ENCODE measurements around the gene SKIDA1.
A peak's percentile ranks its signal among the peaks of the same experiment; 100 is the strongest.

The SKIDA1 gene

DNA sequence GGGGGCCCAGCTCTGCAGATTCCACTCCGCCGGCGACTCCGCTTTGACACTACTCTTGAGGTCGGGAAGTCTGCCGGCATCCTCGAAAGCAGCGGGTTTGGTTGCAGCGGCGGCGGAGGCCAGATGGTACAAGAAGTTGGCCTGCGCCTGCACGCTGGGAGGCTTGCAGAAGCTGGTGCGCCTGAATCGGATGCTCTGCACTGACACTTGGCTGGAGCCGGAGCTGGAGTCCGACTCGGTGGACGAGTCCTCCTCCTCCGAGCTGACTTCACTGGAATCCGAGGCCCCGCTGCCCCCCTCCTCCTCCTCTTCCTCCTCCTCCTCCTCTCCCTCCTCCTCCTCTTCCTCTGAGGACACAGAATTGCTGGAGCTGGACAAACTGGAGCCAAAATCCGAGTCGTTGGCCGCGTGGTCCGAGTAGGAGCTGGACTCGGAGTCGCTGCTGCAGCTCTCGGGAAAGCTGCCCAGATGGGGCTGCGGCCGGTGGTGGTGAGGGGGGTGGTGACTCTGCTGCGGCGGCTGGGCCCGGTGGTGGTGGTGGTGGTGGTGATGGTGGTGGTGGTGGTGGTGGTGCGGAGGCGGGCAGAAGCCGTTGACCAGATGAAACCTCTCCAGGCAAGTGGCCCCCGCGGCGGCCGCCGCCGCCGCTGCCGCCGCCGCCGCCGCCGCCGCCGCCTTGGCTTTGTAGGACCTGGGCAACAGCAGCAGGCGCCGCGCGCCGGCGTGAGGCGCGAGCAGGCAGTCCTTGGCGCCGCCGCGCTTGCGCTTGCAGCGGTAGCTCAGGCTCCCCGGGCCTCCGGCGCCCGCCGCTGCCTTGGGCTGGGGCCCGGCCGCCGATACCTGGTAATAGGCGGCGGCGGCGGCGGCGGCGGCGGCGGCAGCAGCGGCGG, 9.0 kb downstream of the SKIDA1 start:
- TF ChIP-seq, protein P1, sequence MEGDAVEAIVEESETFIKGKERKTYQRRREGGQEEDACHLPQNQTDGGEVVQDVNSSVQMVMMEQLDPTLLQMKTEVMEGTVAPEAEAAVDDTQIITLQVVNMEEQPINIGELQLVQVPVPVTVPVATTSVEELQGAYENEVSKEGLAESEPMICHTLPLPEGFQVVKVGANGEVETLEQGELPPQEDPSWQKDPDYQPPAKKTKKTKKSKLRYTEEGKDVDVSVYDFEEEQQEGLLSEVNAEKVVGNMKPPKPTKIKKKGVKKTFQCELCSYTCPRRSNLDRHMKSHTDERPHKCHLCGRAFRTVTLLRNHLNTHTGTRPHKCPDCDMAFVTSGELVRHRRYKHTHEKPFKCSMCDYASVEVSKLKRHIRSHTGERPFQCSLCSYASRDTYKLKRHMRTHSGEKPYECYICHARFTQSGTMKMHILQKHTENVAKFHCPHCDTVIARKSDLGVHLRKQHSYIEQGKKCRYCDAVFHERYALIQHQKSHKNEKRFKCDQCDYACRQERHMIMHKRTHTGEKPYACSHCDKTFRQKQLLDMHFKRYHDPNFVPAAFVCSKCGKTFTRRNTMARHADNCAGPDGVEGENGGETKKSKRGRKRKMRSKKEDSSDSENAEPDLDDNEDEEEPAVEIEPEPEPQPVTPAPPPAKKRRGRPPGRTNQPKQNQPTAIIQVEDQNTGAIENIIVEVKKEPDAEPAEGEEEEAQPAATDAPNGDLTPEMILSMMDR (IDR thresholded peaks at IDR 0.05; ENCODE audit: control insufficient read depth, insufficient read depth, low read depth, low read length, missing control alignments): no peak
- no peak for DNase-seq (ENCODE audit: low read depth)
- peak overlapping the region; percentile 68 for H3K4me3 ChIP-seq (ENCODE audit: control insufficient read depth, low read depth, low read length)

DNA sequence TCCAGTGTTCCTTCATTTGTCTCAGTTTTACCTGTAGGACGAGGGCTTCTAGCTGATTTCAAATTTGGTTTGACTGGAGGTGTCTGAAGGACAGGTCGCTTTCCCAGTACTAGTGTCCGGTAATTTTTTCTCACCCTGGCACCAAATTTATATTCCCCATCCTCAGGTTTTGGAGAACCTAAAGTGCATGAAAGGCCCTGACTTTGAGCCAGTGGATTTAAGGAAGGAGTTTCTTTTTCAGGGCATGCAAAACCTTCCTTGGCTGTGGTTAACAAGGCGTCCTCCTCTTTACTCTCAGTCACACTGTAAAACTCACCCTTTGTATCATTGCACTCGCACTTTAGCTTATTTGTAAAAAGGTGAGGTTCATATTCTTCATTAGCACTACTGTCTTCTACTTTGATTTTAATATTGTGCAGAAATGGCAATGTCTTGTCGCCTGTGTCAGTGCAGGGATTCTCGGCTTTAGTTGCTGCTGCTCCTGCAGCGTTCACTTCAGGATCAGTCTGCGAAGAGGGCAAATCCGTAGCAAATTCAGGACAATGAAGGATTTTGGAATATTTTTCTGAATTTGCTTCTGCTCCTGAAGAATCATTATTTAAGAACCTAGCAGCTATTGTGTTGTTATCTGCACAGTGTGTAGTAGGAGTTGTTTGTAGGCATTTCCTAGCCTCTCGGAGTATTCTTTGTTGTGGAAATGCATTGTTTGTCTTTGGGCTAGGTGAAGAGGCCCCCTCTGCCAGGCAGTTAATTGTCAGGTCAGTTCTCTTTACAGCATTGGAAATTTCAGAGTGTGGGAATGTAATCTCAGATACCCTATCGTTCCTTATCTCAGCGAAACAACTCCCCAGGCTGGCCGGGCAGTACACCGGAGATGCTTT, 9.9 kb downstream of the SKIDA1 start:
- DNase-seq (ENCODE audit: low read depth): no peak
- TF ChIP-seq, protein P1 (IDR thresholded peaks at IDR 0.05; ENCODE audit: control insufficient read depth, insufficient read depth, low read depth, low read length, missing control alignments): no peak
- peak overlapping the region; percentile 68 for H3K4me3 ChIP-seq (ENCODE audit: control insufficient read depth, low read depth, low read length)

DNA sequence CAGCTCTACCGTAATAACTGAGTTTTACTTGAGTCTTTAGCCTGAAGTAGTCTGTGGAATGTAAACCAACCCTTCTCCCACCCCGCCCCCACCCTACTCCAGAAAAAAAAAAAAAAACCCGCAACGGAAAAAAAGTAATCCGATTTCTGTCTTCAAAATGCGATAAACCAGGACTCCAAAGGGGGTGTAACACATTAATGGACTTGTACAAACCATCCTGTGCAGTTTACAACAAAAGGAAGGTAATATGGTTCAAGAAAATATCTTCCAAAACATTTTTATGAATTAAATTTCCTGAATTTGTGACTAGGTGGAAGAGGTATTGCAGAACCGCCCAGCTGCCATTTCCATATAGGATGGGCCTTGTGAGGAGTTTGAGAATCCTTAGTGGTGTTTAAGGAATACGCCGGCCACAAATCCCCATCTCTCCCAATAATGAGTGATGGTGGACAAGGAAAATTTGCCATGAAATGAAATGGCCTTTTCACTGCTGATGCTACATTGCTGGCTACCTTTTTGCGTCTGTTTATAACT, 10.6 kb downstream of the SKIDA1 start:
- H3K4me3 ChIP-seq (ENCODE audit: control insufficient read depth, low read depth, low read length): no peak overlapping the region
- TF ChIP-seq, protein P1 (IDR thresholded peaks at IDR 0.05; ENCODE audit: control insufficient read depth, insufficient read depth, low read depth, low read length, missing control alignments): no peak
- no peak for DNase-seq (ENCODE audit: low read depth)

DNA sequence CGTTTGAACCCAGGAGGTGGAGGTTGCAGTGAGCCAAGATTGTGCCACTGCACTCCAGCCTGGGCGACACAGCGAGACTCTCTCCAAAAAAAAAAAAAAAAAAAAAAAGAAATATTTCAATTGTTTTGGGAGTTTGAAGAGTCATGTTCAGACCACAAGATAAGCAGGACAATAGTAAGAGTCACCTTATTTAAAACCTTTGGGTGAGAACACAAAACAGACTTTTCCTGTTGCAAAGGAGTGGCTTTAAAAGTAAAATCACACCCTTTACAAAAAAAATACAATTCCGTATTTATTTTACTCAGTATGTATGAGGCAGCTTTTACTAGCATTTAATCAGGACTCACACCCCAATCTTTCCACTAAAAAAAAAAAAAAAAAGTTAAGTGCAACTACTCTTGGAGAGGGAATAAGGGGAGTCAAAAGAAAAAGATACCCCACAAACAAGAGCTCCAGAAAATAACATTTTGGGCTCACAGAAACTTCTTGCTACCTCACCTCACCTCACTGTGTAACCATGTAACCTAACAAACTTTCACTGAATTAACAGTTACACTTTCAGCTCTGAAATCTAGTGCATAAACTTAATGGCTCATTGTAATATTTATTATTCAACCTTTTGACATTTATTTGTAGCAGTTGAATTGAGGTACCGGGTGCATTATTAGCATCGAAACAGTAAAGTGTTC, 11.2 kb downstream of the SKIDA1 start:
- TF ChIP-seq, protein P1 (IDR thresholded peaks at IDR 0.05; ENCODE audit: control insufficient read depth, insufficient read depth, low read depth, low read length, missing control alignments): no peak
- DNase-seq (ENCODE audit: low read depth): no peak
- H3K4me3 ChIP-seq (ENCODE audit: control insufficient read depth, low read depth, low read length): no peak overlapping the region

DNA sequence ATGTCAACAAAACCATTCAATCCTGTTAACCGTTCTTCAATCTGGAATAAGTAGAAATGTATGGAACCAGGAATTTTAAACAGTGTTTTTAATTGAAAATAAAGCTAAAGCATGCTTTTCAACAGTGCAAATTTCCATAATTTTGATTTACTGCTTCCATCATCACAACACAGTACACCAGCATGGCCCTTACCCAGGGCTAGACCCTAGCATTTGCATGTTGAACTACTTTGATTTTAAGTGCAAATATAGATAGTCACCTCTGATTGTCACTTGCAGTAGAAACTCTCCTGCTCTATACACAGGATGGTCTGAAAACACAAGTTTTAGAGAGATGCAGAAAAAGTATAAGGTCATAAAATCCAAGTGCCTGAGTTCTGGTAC, 12.1 kb downstream of the SKIDA1 start:
- H3K4me3 ChIP-seq (ENCODE audit: control insufficient read depth, low read depth, low read length): no peak overlapping the region
- DNase-seq (ENCODE audit: low read depth): no peak
- TF ChIP-seq, protein P1 (IDR thresholded peaks at IDR 0.05; ENCODE audit: control insufficient read depth, insufficient read depth, low read depth, low read length, missing control alignments): no peak
